Measurements from ENCODE around the gene PKN2. TPM values are rescaled to one million over a fixed set of nuclear protein-coding genes. Genes with fewer than 3 reads are reported as not detected.

PKN2 gene
- total RNA-seq, 1 donor from 2014 or later = 37.5 TPM

DNA sequence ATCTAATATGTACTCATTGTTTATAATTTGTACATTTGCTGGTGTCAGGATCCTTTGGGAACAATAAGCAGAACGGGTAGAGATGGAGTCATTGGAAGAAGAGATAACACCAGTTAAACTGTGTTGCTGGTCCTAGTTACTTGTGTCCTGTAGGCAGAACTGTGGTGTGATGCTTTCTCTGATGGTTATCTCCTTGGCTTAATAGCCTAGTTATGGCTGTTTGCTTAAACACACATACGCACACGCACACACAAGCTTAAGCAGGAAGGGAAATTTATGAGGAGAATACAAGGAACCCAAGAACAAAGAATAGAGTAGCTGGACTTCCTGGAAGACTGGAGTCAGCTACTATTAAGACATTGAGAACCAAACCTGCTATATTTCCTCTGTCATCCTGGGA, 5.7 kb upstream of the PKN2 start:
- H3K9me3 ChIP-seq (ENCODE audit: insufficient read depth, low read depth, low read length) = no peaks in the 10 kb centered on the region
- H3K79me2 ChIP-seq (ENCODE audit: insufficient read depth, low read length) = peaks cover 3% of the 10 kb centered on the region
- peaks cover 5% of the 10 kb centered on the region for H3K4me1 ChIP-seq (ENCODE audit: insufficient read depth, low read length)
- Mint-ChIP-seq H3K4me3 (ENCODE audit: unreplicated experiment) (no peak overlapping the region), H3K27ac (ENCODE audit: unreplicated experiment) (no peak overlapping the region), H3K27me3 (ENCODE audit: low read depth, unreplicated experiment) (no peaks in the 10 kb centered on the region), H3K36me3 (ENCODE audit: low read depth, unreplicated experiment) (peaks cover 1% of the 10 kb centered on the region), H3K4me1 (ENCODE audit: low read depth, unreplicated experiment) (peaks cover 6% of the 10 kb centered on the region), H3K9me3 (ENCODE audit: unreplicated experiment) (no peaks in the 10 kb centered on the region)
- FAIRE-seq (no peak), DNase-seq (ENCODE audit: low read depth) (no peak)
- no peaks in the 10 kb centered on the region for H4K20me1 ChIP-seq (ENCODE audit: insufficient read depth, low read length)
- no peak overlapping the region for H3K4me3 ChIP-seq (ENCODE audit: insufficient read depth, low read depth, low read length)
- no peaks in the 10 kb centered on the region for H3K36me3 ChIP-seq (ENCODE audit: insufficient read depth, low read length)
- no peak overlapping the region for H3K4me2 ChIP-seq (ENCODE audit: low read length)
- H3K27ac ChIP-seq (ENCODE audit: low read depth, low read length) = no peak overlapping the region
- no peak for TF ChIP-seq EZH2 (IDR thresholded peaks at IDR 0.05; ENCODE audit: insufficient read depth, low read length)
- TF ChIP-seq, protein P1, sequence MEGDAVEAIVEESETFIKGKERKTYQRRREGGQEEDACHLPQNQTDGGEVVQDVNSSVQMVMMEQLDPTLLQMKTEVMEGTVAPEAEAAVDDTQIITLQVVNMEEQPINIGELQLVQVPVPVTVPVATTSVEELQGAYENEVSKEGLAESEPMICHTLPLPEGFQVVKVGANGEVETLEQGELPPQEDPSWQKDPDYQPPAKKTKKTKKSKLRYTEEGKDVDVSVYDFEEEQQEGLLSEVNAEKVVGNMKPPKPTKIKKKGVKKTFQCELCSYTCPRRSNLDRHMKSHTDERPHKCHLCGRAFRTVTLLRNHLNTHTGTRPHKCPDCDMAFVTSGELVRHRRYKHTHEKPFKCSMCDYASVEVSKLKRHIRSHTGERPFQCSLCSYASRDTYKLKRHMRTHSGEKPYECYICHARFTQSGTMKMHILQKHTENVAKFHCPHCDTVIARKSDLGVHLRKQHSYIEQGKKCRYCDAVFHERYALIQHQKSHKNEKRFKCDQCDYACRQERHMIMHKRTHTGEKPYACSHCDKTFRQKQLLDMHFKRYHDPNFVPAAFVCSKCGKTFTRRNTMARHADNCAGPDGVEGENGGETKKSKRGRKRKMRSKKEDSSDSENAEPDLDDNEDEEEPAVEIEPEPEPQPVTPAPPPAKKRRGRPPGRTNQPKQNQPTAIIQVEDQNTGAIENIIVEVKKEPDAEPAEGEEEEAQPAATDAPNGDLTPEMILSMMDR (IDR thresholded peaks at IDR 0.05; ENCODE audit: insufficient read depth, low read depth, low read length) = no peak
- H3K9ac ChIP-seq (ENCODE audit: low read length) = no peak overlapping the region
- no peak overlapping the region for H2AFZ ChIP-seq (ENCODE audit: low read depth, low read length)
- H3K27me3 ChIP-seq (ENCODE audit: insufficient read depth, low read length) = no peaks in the 10 kb centered on the region

DNA sequence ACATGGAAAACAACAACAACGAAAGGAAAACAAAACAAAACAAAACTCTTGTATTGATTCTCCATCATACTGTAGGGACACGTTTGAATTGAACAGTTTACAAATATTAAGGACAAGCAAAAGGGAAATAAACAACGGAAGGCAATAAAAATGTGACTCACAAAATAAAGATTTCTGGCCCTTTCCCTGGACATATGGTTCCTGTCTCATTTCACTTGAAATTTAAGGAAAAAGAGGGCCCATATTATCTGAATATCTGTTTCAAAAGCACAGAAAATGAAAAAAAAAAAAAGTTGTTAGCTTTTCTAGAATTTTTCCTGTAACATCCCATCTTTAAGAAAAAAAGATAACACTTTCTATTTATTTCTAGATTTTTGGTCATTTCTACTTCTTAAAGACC, 3.6 kb upstream of the PKN2 start:
- Mint-ChIP-seq H3K4me3 (ENCODE audit: unreplicated experiment) (no peak overlapping the region), H3K27ac (ENCODE audit: unreplicated experiment) (no peak overlapping the region), H3K36me3 (ENCODE audit: low read depth, unreplicated experiment) (peaks cover 1% of the 10 kb centered on the region), H3K9me3 (ENCODE audit: unreplicated experiment) (no peaks in the 10 kb centered on the region), H3K4me1 (ENCODE audit: low read depth, unreplicated experiment) (peaks cover 3% of the 10 kb centered on the region), H3K27me3 (ENCODE audit: low read depth, unreplicated experiment) (no peaks in the 10 kb centered on the region)
- H3K27me3 ChIP-seq (ENCODE audit: insufficient read depth, low read length) = no peaks in the 10 kb centered on the region
- no peak overlapping the region for H3K27ac ChIP-seq (ENCODE audit: low read depth, low read length)
- DNase-seq (ENCODE audit: low read depth) (no peak), FAIRE-seq (peak; percentile 43)
- H3K36me3 ChIP-seq (ENCODE audit: insufficient read depth, low read length) = no peaks in the 10 kb centered on the region
- no peaks in the 10 kb centered on the region for H4K20me1 ChIP-seq (ENCODE audit: insufficient read depth, low read length)
- no peak overlapping the region for H2AFZ ChIP-seq (ENCODE audit: low read depth, low read length)
- H3K9me3 ChIP-seq (ENCODE audit: insufficient read depth, low read depth, low read length) = no peaks in the 10 kb centered on the region
- TF ChIP-seq, protein P1 (IDR thresholded peaks at IDR 0.05; ENCODE audit: insufficient read depth, low read depth, low read length) = no peak
- TF ChIP-seq EZH2 (IDR thresholded peaks at IDR 0.05; ENCODE audit: insufficient read depth, low read length) = no peak
- H3K4me2 ChIP-seq (ENCODE audit: low read length) = no peak overlapping the region
- H3K79me2 ChIP-seq (ENCODE audit: insufficient read depth, low read length) = peaks cover 13% of the 10 kb centered on the region
- H3K9ac ChIP-seq (ENCODE audit: low read length) = no peak overlapping the region
- no peak overlapping the region for H3K4me3 ChIP-seq (ENCODE audit: insufficient read depth, low read depth, low read length)
- H3K4me1 ChIP-seq (ENCODE audit: insufficient read depth, low read length) = peaks cover 5% of the 10 kb centered on the region

DNA sequence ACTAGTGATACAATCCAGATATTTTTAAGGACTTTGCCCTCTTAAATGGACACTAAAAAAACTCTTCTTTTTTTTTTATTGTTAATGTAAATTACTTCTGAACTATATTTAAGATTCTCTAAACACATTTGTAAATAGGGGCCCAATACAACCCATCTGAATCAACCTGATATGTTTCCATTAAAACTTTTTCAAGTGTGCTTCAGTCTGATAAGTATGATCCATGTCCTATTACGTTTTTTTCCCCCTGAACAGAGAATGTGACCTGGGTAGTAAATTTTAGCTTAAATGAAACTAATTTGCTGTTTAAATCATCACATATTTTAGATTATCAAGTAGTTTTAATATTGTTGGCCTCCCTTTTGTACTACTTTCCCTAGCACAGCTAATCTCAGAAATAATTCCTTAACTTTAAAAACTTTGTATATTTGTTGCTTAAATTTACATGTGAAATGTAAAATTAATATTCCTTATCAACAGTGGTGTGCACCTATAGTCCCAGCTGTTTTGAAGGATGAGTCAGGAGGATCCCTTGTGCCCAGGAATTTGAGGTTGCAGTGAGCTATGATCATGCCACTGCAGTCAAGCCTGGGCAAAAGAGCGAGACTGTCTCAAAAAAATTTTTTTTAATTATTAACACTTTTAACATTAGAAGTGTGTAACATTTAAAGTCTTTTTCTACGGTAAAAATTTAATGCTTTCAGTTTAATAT, 3.0 kb upstream of the PKN2 start:
- Mint-ChIP-seq H3K9me3 (ENCODE audit: unreplicated experiment) (no peaks in the 10 kb centered on the region), H3K36me3 (ENCODE audit: low read depth, unreplicated experiment) (peaks cover 1% of the 10 kb centered on the region), H3K4me3 (ENCODE audit: unreplicated experiment) (no peak overlapping the region), H3K4me1 (ENCODE audit: low read depth, unreplicated experiment) (peaks cover 3% of the 10 kb centered on the region), H3K27ac (ENCODE audit: unreplicated experiment) (no peak overlapping the region), H3K27me3 (ENCODE audit: low read depth, unreplicated experiment) (no peaks in the 10 kb centered on the region)
- Histone ChIP-seq H4K20me1 (ENCODE audit: insufficient read depth, low read length) (no peaks in the 10 kb centered on the region), H3K36me3 (ENCODE audit: insufficient read depth, low read length) (no peaks in the 10 kb centered on the region), H3K4me2 (ENCODE audit: low read length) (no peak overlapping the region), H3K27me3 (ENCODE audit: insufficient read depth, low read length) (no peaks in the 10 kb centered on the region), H3K27ac (ENCODE audit: low read depth, low read length) (no peak overlapping the region), H3K9me3 (ENCODE audit: insufficient read depth, low read depth, low read length) (no peaks in the 10 kb centered on the region), H3K79me2 (ENCODE audit: insufficient read depth, low read length) (peaks cover 19% of the 10 kb centered on the region), H3K4me3 (ENCODE audit: insufficient read depth, low read depth, low read length) (no peak overlapping the region), H3K9ac (ENCODE audit: low read length) (no peak overlapping the region), H3K4me1 (ENCODE audit: insufficient read depth, low read length) (peaks cover 9% of the 10 kb centered on the region), H2AFZ (ENCODE audit: low read depth, low read length) (no peak overlapping the region)
- FAIRE-seq (no peak), DNase-seq (ENCODE audit: low read depth) (no peak)
- TF ChIP-seq, protein P1 (IDR thresholded peaks at IDR 0.05; ENCODE audit: insufficient read depth, low read depth, low read length) = no peak
- TF ChIP-seq EZH2 (IDR thresholded peaks at IDR 0.05; ENCODE audit: insufficient read depth, low read length) = no peak

Measured in astrocyte (in vitro differentiated cells and primary cell).